SK-N-SH (cell line): ENCODE data around the gene TFPI. TPM values are rescaled to one million over a fixed set of nuclear protein-coding genes. Genes with fewer than 3 reads are reported as not detected.
A peak's percentile ranks its signal among the peaks of the same experiment; 100 is the strongest.

ENCODE experiments used
- CTCF ChIA-PET: fragments of 300-600, 350-600 bp; formaldehyde crosslinking; extraction: SDS; loops from one replicate; lab custom pipeline; 2021; lab: Yijun Ruan, JAX
- POLR2A ChIA-PET: fragments of 350-600 bp; sonication (Branson Sonifier 250); formaldehyde crosslinking; extraction: SDS; loops from one replicate; lab custom pipeline; 2020; ENCODE audit warnings: antibody characterized with exemption, inconsistent platforms; lab: Yijun Ruan, JAX
- DNase-seq: peaks from one replicate; pipeline ENCODE4 v3.0.0; 2012
- H2AFZ ChIP-seq: fragments of 200-600 bp; sonication (generic); 2 replicates; pipeline ENCODE4 v1.8.1; 2016; ENCODE audit warnings: antibody characterized with exemption, mild to moderate bottlenecking, low read depth
- H3F3A ChIP-seq: fragments of 200-600 bp; sonication (generic); replicated peaks from 2 replicates; pipeline ENCODE3; 2016; ENCODE audit warnings: antibody characterized with exemption, mild to moderate bottlenecking; ENCODE audit not compliant: insufficient read depth
- H3K27ac ChIP-seq, 2 experiments: fragments of 200-500 bp in 1 of 2; fragments of 200-600 bp in 1 of 2; sonication (Bioruptor generic) in 1 of 2; sonication (generic), shearing (Covaris generic) in 1 of 2; 2 replicates each; pipeline versions ENCODE4 v1.5.1 to v1.6.1; 2014 to 2016; ENCODE audit warnings: low read depth in 2 of 2, inconsistent platforms in 1 of 2, low read length in 1 of 2, mild to moderate bottlenecking in 1 of 2, mixed read lengths in 1 of 2
- H3K27me3 ChIP-seq: fragments of 200-600 bp; sonication (generic), shearing (Covaris generic); 2 replicates; pipeline ENCODE4 v1.6.1; 2016; ENCODE audit warnings: mixed run types; ENCODE audit not compliant: insufficient read depth
- H3K36me3 ChIP-seq, 2 experiments: fragments of 200-500 bp in 1 of 2; fragments of 200-600 bp in 1 of 2; sonication (Bioruptor generic) in 1 of 2; sonication (generic) in 1 of 2; replicated peaks in 1 of 2; 2 replicates each; pipeline versions ENCODE3 to v1.5.1; 2014 to 2016; ENCODE audit warnings: low read length in 1 of 2, mild to moderate bottlenecking in 1 of 2; ENCODE audit not compliant: insufficient read depth in 2 of 2, control insufficient read depth in 1 of 2
- H3K4me1 ChIP-seq, 2 experiments: fragments of 200-500 bp in 1 of 2; fragments of 200-600 bp in 1 of 2; sonication (Bioruptor generic) in 1 of 2; sonication (generic), shearing (Covaris generic) in 1 of 2; 2 replicates each; pipeline versions ENCODE4 v1.5.1 to v1.6.1; 2014 to 2016; ENCODE audit warnings: low read depth in 1 of 2, low read length in 1 of 2, mixed run types in 1 of 2; ENCODE audit not compliant: insufficient read depth in 2 of 2, control insufficient read depth in 1 of 2
- H3K4me2 ChIP-seq: fragments of 200-600 bp; sonication (generic), shearing (Covaris generic); 2 replicates; pipeline ENCODE4 v1.6.1; 2017; ENCODE audit warnings: mixed run types
- H3K4me3 ChIP-seq, 2 experiments: fragments of 200-500 bp in 1 of 2; fragments of 200-600 bp in 1 of 2; sonication (Bioruptor generic) in 1 of 2; sonication (generic), shearing (Covaris generic) in 1 of 2; 2 replicates each; pipeline versions ENCODE4 v1.5.1 to v1.8.1; 2014 to 2016; ENCODE audit warnings: low read depth in 2 of 2, inconsistent platforms in 1 of 2, low read length in 1 of 2, mild to moderate bottlenecking in 1 of 2, mixed read lengths in 1 of 2, moderate library complexity in 1 of 2
- H3K79me2 ChIP-seq: fragments of 200-600 bp; sonication (generic); 2 replicates; pipeline ENCODE4 v1.8.1; 2017; ENCODE audit warnings: mild to moderate bottlenecking; ENCODE audit not compliant: insufficient read depth
- H3K9ac ChIP-seq: fragments of 200-600 bp; sonication (generic); 2 replicates; pipeline ENCODE4 v1.6.1; 2017; ENCODE audit warnings: mixed run types
- H3K9me2 ChIP-seq: fragments of 200-600 bp; sonication (generic); 2 replicates; pipeline ENCODE4 v1.6.1; 2017; ENCODE audit warnings: mixed run types
- H3K9me3 ChIP-seq: fragments of 200-600 bp; sonication (generic); 2 replicates; pipeline ENCODE4 v1.6.1; 2017; ENCODE audit warnings: mixed run types, mild to moderate bottlenecking, moderate library complexity
- H4K20me1 ChIP-seq: fragments of 200-600 bp; sonication (generic); 2 replicates; pipeline ENCODE4 v1.6.1; 2017; ENCODE audit warnings: mild to moderate bottlenecking, mixed run types; ENCODE audit not compliant: insufficient read depth
- CTCF ChIP-seq: fragments of 200-600 bp; sonication (generic); IDR thresholded peaks from 2 replicates; pipeline ENCODE4 v1.6.1; 2017; ENCODE audit warnings: antibody characterized with exemption, mild to moderate bottlenecking, moderate library complexity
- ELF1 ChIP-seq: IDR thresholded peaks from 2 replicates; pipeline ENCODE4 v1.4.0; 2012
- EP300 ChIP-seq, 2 experiments: IDR thresholded peaks; 2 replicates each; pipeline versions ENCODE4 v1.4.0 to v1.6.1; 2012; ENCODE audit warnings: borderline replicate concordance in 1 of 2, low read depth in 1 of 2, low read length in 1 of 2
- FOXJ3 ChIP-seq: sonication (generic); formaldehyde crosslinking; IDR thresholded peaks from 2 replicates; pipeline ENCODE4 v1.5.1; 2020; ENCODE audit warnings: mild to moderate bottlenecking, missing genetic modification reagents
- FOXM1 ChIP-seq: IDR thresholded peaks from 2 replicates; pipeline ENCODE4 v1.4.0; 2012; ENCODE audit warnings: low read depth, mild to moderate bottlenecking
- GABPA ChIP-seq: IDR thresholded peaks from 2 replicates; pipeline ENCODE4 v1.4.0; 2012; ENCODE audit warnings: low read depth, mild to moderate bottlenecking
- MXI1 ChIP-seq: IDR thresholded peaks from 2 replicates; pipeline ENCODE4 v1.6.1; 2012; ENCODE audit warnings: mild to moderate bottlenecking, low read depth, low read length, improper control_type of control experiment
- NRF1 ChIP-seq: IDR thresholded peaks from 2 replicates; pipeline ENCODE4 v1.6.1; 2012; ENCODE audit warnings: low read depth, mild to moderate bottlenecking, low read length
- PBX3 ChIP-seq: IDR thresholded peaks from 2 replicates; pipeline ENCODE4; 2012
- POLR2AphosphoS5 ChIP-seq: IDR thresholded peaks from 2 replicates; pipeline ENCODE4 v1.6.1; 2012; ENCODE audit warnings: low read depth, low read length
- RAD21 ChIP-seq: IDR thresholded peaks from 2 replicates; pipeline ENCODE4 v1.6.1; 2012; ENCODE audit warnings: mild to moderate bottlenecking, low read length
- RCOR1 ChIP-seq: fragments of 150-350 bp; IDR thresholded peaks from 2 replicates; pipeline ENCODE4 v1.6.1; 2017; ENCODE audit warnings: antibody characterized with exemption, low read length
- RXRA ChIP-seq: IDR thresholded peaks from 2 replicates; pipeline ENCODE4 v1.4.0; 2012; ENCODE audit warnings: low read depth, mild to moderate bottlenecking, borderline replicate concordance
- SMC3 ChIP-seq: IDR thresholded peaks from 2 replicates; pipeline ENCODE4 v1.6.1; 2012; ENCODE audit warnings: low read depth, low read length, improper control_type of control experiment
- TCF12 ChIP-seq: IDR thresholded peaks from 2 replicates; pipeline ENCODE4 v1.4.0; 2012
- TEAD4 ChIP-seq: IDR thresholded peaks from 2 replicates; pipeline ENCODE4 v1.4.0; 2012; ENCODE audit warnings: mild to moderate bottlenecking, borderline replicate concordance; ENCODE audit not compliant: insufficient read depth
- USF1 ChIP-seq: IDR thresholded peaks from 2 replicates; pipeline ENCODE4 v1.4.0; 2012; ENCODE audit warnings: low read depth, borderline replicate concordance
- USF2 ChIP-seq: fragments of 150-350 bp; IDR thresholded peaks from 2 replicates; pipeline ENCODE4 v1.6.1; 2017; ENCODE audit warnings: antibody characterized with exemption, low read length, low read depth, borderline replicate concordance
- WGBS: methylation state at CpG from one replicate; pipeline ENCODE4 v1.1.6; 2017; ENCODE audit warnings: low lambda C conversion rate; 5-methylcytosine and 5-hydroxymethylcytosine counted together
- polyA plus RNA-seq, 3 experiments: library from polyadenylated mRNA; depleted of rRNA; stranded (reverse); fragments of >200 nt; gene quantifications; 2 replicates each; pipeline ENCODE4 v1.2.3, GENCODE V29; 2012

Gene TFPI
- polyA plus RNA-seq, 1 of the 3 experiments (the other 2 are of a cell fraction) = 2.1 TPM

GRCh38 chr2:187435078-187435477 is 119.2 kb downstream of the TFPI start:
- Histone ChIP-seq H3K4me2 (no peak overlapping the region), H3K9me2 (no peaks in the 10 kb centered on the region), H3K9me3 (no peaks in the 10 kb centered on the region), H4K20me1 (no peaks in the 10 kb centered on the region), H3K9ac (no peak overlapping the region), H3K27me3 (no peaks in the 10 kb centered on the region), H3F3A (peaks cover 12% of the 10 kb centered on the region), H2AFZ (no peak overlapping the region), H3K4me3 (no peak overlapping the region), H3K79me2 (no peaks in the 10 kb centered on the region), H3K27ac (peak overlapping the region in 1 of 2 experiments; percentile 36; a peak in 1 of 4 replicates), H3K36me3 (peaks cover 0 to 3% of the 10 kb centered on the region in 2 experiments), H3K4me1 (peaks cover 0 to 15% of the 10 kb centered on the region in 2 experiments; a peak in 2 of 4 replicates)
- ChIA-PET POLR2A (no interaction called here), CTCF (interaction anchor here (0.6 kb wide), 1 partner anchor 15 kb away, joined by 3 read pairs; no protein-coding TSS in a partner anchor)
- TF ChIP-seq RCOR1 (no peak), TCF12 (no peak), SMC3 (no peak), EP300 (IDR thresholded peaks at IDR 0.05; ENCODE audit: borderline replicate concordance in 1 of 2, low read depth in 1 of 2, low read length in 1 of 2) (no peak)
- WGBS = 86% methylated on average over 3 of the region's 3 CpGs
- DNase-seq = no peak

- Histone ChIP-seq H3K4me1 (peaks cover 0 to 22% of the 10 kb centered on the region in 2 experiments; a peak in 3 of 4 replicates), H3K4me3 (no peak overlapping the region), H2AFZ (no peak overlapping the region), H3K27ac (peak overlapping the region in 1 of 2 experiments; percentile 36; a peak in 1 of 4 replicates), H4K20me1 (no peaks in the 10 kb centered on the region), H3K9ac (no peak overlapping the region), H3K36me3 (peaks cover 0 to under 1% of the 10 kb centered on the region in 2 experiments), H3K27me3 (no peaks in the 10 kb centered on the region), H3K79me2 (no peaks in the 10 kb centered on the region), H3K4me2 (no peak overlapping the region), H3F3A (peaks cover 16% of the 10 kb centered on the region), H3K9me2 (no peaks in the 10 kb centered on the region), H3K9me3 (no peaks in the 10 kb centered on the region)
- 79% methylated on average over 1 of the region's 1 CpG for WGBS
- no peak for DNase-seq
- CTCF ChIA-PET = interaction anchor here (2.5 kb wide), 1 partner anchor 571 kb away, joined by 8 read pairs; no protein-coding TSS in a partner anchor
- TF ChIP-seq GABPA (no peak), TCF12 (peak; percentile 49), ELF1 (no peak), TEAD4 (no peak)
- TF ChIP-seq, all 33 proteins: peak for 1
- POLR2A ChIA-PET = no interaction called here
Observed at GRCh38 chr2:187434342-187434785, 119.9 kb downstream of the TFPI start.

GRCh38 chr2:187431911-187432310 is 122.3 kb downstream of the TFPI start:
- no peak overlapping the region for H3K27ac ChIP-seq
- H3K4me1 ChIP-seq = peaks cover 0 to 26% of the 10 kb centered on the region in 2 experiments; a peak in 3 of 4 replicates
- no peak overlapping the region for H3K4me3 ChIP-seq
- no peaks in the 10 kb centered on the region for H4K20me1 ChIP-seq
- H3K9me2 ChIP-seq = no peaks in the 10 kb centered on the region
- POLR2A ChIA-PET = no interaction called here
- no peak overlapping the region for H2AFZ ChIP-seq
- TF ChIP-seq GABPA (no peak), POLR2AphosphoS5 (no peak), FOXJ3 (CRISPR knock-in tag) (no peak), MXI1 (no peak), NRF1 (no peak), RXRA (no peak), RAD21 (no peak), SMC3 (no peak), TEAD4 (no peak), USF2 (no peak), USF1 (no peak), CTCF (no peak), FOXM1 (no peak), PBX3 (no peak)
- TF ChIP-seq, all 33 proteins: peak for 0
- DNase-seq = no peak
- Histone ChIP-seq H3K79me2 (no peaks in the 10 kb centered on the region), H3K9ac (no peak overlapping the region), H3K4me2 (no peak overlapping the region), H3K36me3 (no peaks in the 10 kb centered on the region), H3K9me3 (no peaks in the 10 kb centered on the region), H3F3A (peaks cover 16% of the 10 kb centered on the region), H3K27me3 (no peaks in the 10 kb centered on the region)
- CTCF ChIA-PET = interaction anchor here (1.5 to 2.5 kb wide), 2 partner anchors 16 to 569 kb away, joined by 4 to 8 read pairs; partner anchors contain the start of gene CALCRL
